Left renal cortex interstitium (tissue), 4 donors: ENCODE measurements around the gene MCRIP1. TPM values are rescaled to one million over a fixed set of nuclear protein-coding genes. Genes with fewer than 3 reads are reported as not detected.
A peak's percentile ranks its signal among the peaks of the same experiment; 100 is the strongest.

ENCODE experiments used
- DNase-seq, 4 donors: peaks; one replicate each; pipeline ENCODE4 v3.0.0-alpha.2; 2013; ENCODE audit warnings: low read depth in 4 of 4, low spot score in 2 of 4, missing footprints in 1 of 4
- polyA plus RNA-seq, 4 donors: library from polyadenylated mRNA; unstranded; fragments of 120-200 nt; gene quantifications; one replicate each; pipeline ENCODE4 v1.2.1, GENCODE V29; 2013; ENCODE audit not compliant: insufficient read length in 4 of 4

Gene MCRIP1
- polyA plus RNA-seq, 4 donors, result 69.8 to 134 (median 107) TPM

- no peak for DNase-seq
Measured at GRCh38 chr17:81822996-81823819, 9.9 kb downstream of the MCRIP1 start.

DNA sequence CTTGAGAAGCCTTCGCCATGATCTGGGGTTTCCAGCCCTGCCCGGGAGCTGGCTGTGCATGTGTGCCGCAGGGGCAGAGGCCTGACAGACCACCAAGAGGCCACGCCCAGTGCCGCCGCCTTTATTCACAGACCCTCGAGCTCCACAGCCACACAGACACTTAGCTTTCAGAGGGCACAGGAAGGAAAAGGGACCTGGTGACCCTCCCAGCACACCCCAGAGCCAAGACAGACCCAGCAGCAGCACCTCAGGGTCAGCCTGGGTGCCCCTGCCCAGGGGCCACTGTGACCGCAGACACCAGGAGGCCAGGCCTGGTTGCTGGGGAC lies 10.8 kb downstream of the MCRIP1 start:
- no peak for DNase-seq

- DNase-seq, result no peak
Measured at GRCh38 chr17:81821603-81822311, 11.3 kb downstream of the MCRIP1 start.

DNA sequence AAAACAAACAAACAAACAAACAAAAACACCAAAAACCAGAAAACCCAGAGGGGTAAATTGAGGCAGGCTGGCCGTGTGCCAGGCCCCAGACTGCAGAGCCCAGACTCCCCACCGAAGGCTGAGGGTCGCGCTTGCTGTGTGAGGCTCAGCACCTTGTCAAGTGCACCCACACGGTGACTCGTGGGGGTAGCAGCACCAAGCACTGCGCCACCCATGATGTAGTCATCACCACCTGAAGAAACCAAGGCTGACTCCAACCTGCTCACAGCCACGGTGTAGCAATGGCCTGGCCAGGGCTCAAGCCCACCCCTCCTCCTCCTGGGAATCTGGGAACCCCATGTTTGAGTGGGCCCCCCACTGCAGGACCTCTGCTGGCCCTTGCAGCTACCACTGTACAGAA lies 11.9 kb downstream of the MCRIP1 start:
- no peak for DNase-seq

- DNase-seq, result no peak
Measured at GRCh38 chr17:81819708-81820107, 13.4 kb downstream of the MCRIP1 start.

GRCh38 chr17:81817758-81818147 lies 15.3 kb downstream of the MCRIP1 start:
- DNase-seq, result no peak

GRCh38 chr17:81815646-81815986 lies 17.5 kb downstream of the MCRIP1 start:
- no peak for DNase-seq

GRCh38 chr17:81814748-81815645 lies 18.1 kb downstream of the MCRIP1 start:
- DNase-seq, result peak in 2 of 4 donors; percentile 35 to 47

DNA sequence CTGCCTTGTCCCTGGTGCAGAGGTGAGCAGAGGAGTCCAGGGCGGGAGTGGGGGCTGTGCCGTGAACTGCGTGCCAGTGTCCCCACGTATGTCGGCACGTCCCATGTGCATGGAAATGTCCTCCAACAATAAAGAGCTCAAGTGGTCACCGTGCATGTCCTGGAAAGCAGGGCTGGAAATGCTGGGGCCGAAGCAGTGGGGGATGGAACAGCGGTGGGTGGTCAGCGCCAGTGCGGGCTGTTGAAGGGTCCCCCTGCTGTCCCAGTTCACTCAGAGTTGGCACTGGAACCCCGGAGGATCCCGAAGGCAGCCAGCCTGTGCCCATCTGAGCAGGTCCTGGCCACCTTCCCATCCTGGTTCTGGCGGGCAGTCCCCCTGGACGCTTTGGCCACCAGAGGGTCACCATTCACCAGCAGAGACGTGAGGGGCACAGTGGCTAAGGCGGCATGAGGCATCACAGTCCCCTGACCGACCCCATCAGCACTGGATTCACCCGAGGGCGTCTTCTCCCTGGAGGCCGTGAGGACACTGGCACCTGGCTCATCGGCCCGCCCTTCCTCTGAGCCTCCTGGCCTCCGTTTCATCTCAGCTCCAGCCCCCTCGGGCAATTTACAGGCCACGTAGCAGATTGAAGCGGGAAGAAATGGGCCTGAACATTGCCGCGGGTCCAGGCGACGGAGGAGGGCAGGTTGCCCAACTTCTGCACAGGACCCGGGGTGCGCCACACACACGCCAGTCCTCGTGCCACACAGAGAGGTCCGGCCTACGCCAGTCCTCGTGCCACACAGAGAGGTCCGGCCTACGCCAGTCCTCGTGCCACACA lies 19.0 kb downstream of the MCRIP1 start:
- DNase-seq, result no peak

- no peak for DNase-seq
Measured at GRCh38 chr17:81813371-81813684, 19.8 kb downstream of the MCRIP1 start.

GRCh38 chr17:81812571-81813370 lies 20.3 kb downstream of the MCRIP1 start:
- DNase-seq, result no peak

- no peak for DNase-seq
Measured at GRCh38 chr17:81811705-81812570, 21.2 kb downstream of the MCRIP1 start.

GRCh38 chr17:81810892-81811704 lies 22.0 kb downstream of the MCRIP1 start:
- DNase-seq, result no peak

GRCh38 chr17:81810476-81810875 lies 22.6 kb downstream of the MCRIP1 start:
- no peak for DNase-seq

DNA sequence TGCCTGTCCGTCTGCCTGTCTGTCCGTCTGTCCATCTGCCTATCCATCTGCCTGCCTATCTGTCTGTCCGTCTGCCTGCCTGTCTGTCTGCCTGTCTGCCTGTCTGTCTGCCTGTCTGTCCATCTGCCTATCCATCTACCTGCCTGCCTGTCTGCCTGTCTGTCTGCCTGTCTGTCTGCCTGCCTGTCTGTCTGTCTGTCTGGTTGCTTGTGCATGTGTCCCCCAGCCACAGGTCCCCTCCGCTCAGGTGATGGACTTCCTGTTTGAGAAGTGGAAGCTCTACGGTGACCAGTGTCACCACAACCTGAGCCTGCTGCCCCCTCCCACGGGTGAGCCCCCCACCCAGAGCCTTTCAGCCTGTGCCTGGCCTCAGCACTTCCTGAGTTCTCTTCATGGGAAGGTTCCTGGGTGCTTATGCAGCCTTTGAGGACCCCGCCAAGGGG lies 23.5 kb downstream of the MCRIP1 start:
- no peak for DNase-seq

GRCh38 chr17:81808778-81809555 lies 24.1 kb downstream of the MCRIP1 start:
- no peak for DNase-seq

- no peak for DNase-seq
Measured at GRCh38 chr17:81807839-81808238, 25.3 kb downstream of the MCRIP1 start.
